PC-9 (cell line): Measurements from ENCODE around the gene SLC10A1. TPM values are rescaled to one million over a fixed set of nuclear protein-coding genes. Genes with fewer than 3 reads are reported as not detected.

Experiments
- BruUV-seq: library from RNA; stranded (reverse); fragments of 400-500 nt; replicated peaks from 2 replicates; lab custom pipeline; 2021; lab: Mats Ljungman, UMichigan
- CTCF ChIA-PET: fragments of 300-600 bp; sonication (Branson Sonifier 250); formaldehyde crosslinking; loops from one replicate; lab custom pipeline; 2022; ENCODE audit warnings: antibody characterized with exemption; lab: Charles Lee
- POLR2A ChIA-PET: fragments of 300-600 bp; sonication (Branson Sonifier 250); formaldehyde crosslinking; loops from one replicate; lab custom pipeline; 2022; ENCODE audit warnings: antibody characterized with exemption; ENCODE audit not compliant: unreplicated experiment; lab: Charles Lee
- DNase-seq, 2 experiments: peaks; one replicate each; pipeline versions ENCODE4 v3.0.0 to v3.0.0-alpha.2; 2015 to 2022; ENCODE audit warnings: mixed read lengths in 1 of 2
- H2AFZ ChIP-seq: fragments of 200-600 bp; sonication (generic); 2 replicates; pipeline ENCODE4 v1.8.1; 2017; ENCODE audit warnings: antibody characterized with exemption
- H3F3A ChIP-seq: fragments of 200-600 bp; sonication (generic); 2 replicates; pipeline ENCODE4 v1.8.1; 2017; ENCODE audit warnings: antibody characterized with exemption, mild to moderate bottlenecking, low read depth; ENCODE audit not compliant: insufficient read depth
- H3K27ac ChIP-seq: fragments of 200-600 bp; sonication (generic); 2 replicates; pipeline ENCODE4 v1.6.1; 2016; ENCODE audit warnings: mixed run types
- H3K27me3 ChIP-seq: fragments of 200-600 bp; sonication (generic); 2 replicates; pipeline ENCODE4 v1.6.1; 2016; ENCODE audit warnings: low read depth, mixed run types; ENCODE audit not compliant: insufficient read depth
- H3K36me3 ChIP-seq: fragments of 200-600 bp; sonication (generic); 2 replicates; pipeline ENCODE4 v1.6.1; 2016; ENCODE audit warnings: low read depth, mixed run types
- H3K4me1 ChIP-seq: fragments of 200-600 bp; sonication (generic); replicated peaks from 2 replicates; pipeline ENCODE4 v1.6.1; 2016; ENCODE audit warnings: mixed run types; ENCODE audit not compliant: insufficient read depth
- H3K4me2 ChIP-seq: fragments of 200-600 bp; sonication (generic); 2 replicates; pipeline ENCODE4 v1.6.1; 2017; ENCODE audit warnings: mixed run types
- H3K4me3 ChIP-seq: fragments of 200-600 bp; sonication (generic); 2 replicates; pipeline ENCODE4 v1.6.1; 2016; ENCODE audit warnings: mixed run types
- H3K79me2 ChIP-seq: fragments of 200-600 bp; sonication (generic); 2 replicates; pipeline ENCODE4 v1.6.1; 2017; ENCODE audit warnings: low read depth, mixed run types
- H3K9me2 ChIP-seq: fragments of 200-600 bp; sonication (generic); 2 replicates; pipeline ENCODE4 v1.8.1; 2017; ENCODE audit warnings: mild to moderate bottlenecking; ENCODE audit not compliant: insufficient read depth
- H3K9me3 ChIP-seq: fragments of 200-600 bp; sonication (generic); 2 replicates; pipeline ENCODE4 v1.8.1; 2016; ENCODE audit warnings: low read depth; ENCODE audit not compliant: insufficient read depth
- H4K20me1 ChIP-seq: fragments of 200-600 bp; sonication (generic); 2 replicates; pipeline ENCODE4 v1.8.1; 2017; ENCODE audit not compliant: insufficient read depth
- EZH2 ChIP-seq: fragments of 200-600 bp; sonication (generic); IDR thresholded peaks from 2 replicates; pipeline ENCODE4 v1.8.0; 2017; ENCODE audit warnings: antibody characterized with exemption, low read depth
- intact Hi-C: fragments of 100-400 bp; cut with micrococcal nuclease; formaldehyde crosslinking; loops from one replicate; pipeline ENCODE4 v1.10.0; 2022; ENCODE audit not compliant: unreplicated experiment
- total RNA-seq: library from RNA; stranded (reverse); gene quantifications from 2 replicates; pipeline ENCODE4 v1.2.3, GENCODE V29; 2021
- TF ChIP-seq, protein P1 (sequence below): fragments of 200-600 bp; sonication (generic); conservative IDR thresholded peaks from 2 replicates; pipeline ENCODE4 v1.6.1; 2017; ENCODE audit warnings: mixed run types, antibody characterized with exemption, mild to moderate bottlenecking, moderate library complexity

SLC10A1 gene
- total RNA-seq, 1 experiment from 2014 or later: not detected

DNA sequence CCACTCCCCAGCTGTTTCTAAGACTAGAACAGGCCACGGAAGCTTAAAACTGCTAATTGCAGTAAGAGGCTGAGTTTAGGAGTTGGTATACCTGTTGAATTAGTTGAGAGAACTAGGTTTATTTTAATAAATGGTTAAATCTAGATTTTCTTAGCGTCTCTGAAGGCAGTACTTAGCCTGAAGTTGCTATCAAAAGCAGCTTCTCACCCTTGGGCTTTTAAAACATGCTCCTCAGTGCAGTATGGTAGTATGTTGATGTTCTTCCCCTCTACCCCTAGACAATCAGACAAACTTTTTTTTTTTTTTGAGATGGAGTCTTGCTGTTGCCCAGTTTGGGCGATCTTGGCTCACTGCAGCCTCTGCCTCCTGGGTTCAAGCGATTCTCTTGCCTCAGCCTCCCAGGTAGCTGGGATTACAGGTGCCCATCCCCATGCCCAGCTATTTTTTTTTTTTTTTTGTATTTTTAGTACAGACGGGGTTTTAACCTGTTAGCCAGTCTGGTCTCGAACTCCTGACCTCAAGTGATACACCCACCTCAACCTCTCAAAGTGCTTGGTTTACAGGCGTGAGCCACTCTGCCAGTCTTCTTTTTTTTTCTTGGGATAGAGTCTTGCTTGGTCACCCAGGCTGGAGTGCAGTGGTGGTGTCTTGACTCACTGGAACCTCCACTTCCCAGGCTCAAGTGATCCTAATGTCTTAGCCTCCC lies 23.3 kb downstream of the SLC10A1 start:
- Histone ChIP-seq H3K36me3 (peaks cover 65% of the 10 kb centered on the region), H4K20me1 (peaks cover 54% of the 10 kb centered on the region), H3K4me1 (peaks cover 9% of the 10 kb centered on the region), H3K79me2 (peaks cover 26% of the 10 kb centered on the region), H3F3A (peaks cover 97% of the 10 kb centered on the region), H3K9me2 (no peaks in the 10 kb centered on the region), H3K27me3 (no peaks in the 10 kb centered on the region), H3K27ac (no peak overlapping the region), H3K9me3 (no peaks in the 10 kb centered on the region), H3K4me3 (no peak overlapping the region), H3K4me2 (no peak overlapping the region), H2AFZ (no peak overlapping the region)
- ChIA-PET CTCF (no interaction called here), POLR2A (interaction anchor here (0.7 kb wide), 1 partner anchor 161 kb away, joined by 3 read pairs; no protein-coding TSS in a partner anchor)
- no peak for TF ChIP-seq EZH2
- TF ChIP-seq, protein P1, sequence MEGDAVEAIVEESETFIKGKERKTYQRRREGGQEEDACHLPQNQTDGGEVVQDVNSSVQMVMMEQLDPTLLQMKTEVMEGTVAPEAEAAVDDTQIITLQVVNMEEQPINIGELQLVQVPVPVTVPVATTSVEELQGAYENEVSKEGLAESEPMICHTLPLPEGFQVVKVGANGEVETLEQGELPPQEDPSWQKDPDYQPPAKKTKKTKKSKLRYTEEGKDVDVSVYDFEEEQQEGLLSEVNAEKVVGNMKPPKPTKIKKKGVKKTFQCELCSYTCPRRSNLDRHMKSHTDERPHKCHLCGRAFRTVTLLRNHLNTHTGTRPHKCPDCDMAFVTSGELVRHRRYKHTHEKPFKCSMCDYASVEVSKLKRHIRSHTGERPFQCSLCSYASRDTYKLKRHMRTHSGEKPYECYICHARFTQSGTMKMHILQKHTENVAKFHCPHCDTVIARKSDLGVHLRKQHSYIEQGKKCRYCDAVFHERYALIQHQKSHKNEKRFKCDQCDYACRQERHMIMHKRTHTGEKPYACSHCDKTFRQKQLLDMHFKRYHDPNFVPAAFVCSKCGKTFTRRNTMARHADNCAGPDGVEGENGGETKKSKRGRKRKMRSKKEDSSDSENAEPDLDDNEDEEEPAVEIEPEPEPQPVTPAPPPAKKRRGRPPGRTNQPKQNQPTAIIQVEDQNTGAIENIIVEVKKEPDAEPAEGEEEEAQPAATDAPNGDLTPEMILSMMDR: no peak
- intact Hi-C loops: no loop called here
- DNase-seq: no peak
- no TSS peak for BruUV-seq

DNA sequence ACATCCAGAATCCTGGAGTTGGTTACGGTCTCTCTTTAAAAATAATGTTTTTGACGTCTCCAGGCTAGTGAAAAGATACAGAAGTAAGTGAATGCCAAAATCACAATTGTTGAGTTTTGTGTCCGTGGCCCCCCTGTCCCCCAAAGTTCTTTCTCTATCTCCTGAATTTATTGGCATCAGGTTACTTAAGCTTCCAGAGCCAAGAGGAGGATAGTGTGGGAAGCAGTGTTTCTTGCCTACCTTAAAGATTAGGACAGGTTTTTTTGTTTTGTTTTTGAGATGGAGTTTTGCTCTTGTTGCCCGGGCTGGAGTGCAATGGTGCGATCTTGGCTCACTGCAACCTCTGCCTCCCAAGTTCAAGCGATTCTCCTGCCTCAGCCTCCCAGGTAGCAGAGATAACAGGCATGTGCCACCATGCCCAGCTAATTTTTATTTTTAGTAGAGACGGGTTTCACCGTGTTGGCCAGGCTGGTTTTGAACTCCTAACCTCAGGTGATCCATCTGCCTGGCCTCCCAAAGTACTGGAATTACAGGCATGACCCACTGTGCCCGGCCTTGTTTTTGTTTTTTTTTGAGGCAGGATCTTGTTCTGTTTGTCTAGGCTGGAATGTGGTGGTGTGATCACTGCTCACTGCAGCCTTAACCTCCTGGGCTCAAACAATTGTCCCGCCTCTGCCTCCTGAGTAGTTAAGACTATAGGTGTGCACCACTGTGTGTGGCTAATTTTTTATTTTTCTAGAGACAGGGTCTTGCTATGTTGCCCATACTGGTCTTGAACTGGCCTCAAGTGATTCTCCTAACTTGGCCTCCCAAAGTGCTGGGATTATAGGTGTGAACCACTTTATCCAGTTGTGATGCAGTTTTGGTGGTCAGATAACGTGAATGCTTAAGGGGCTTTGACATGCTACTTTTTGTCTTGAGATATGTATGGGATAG lies 24.7 kb downstream of the SLC10A1 start:
- CTCF ChIA-PET: interaction anchor here (0.7 kb wide), 1 partner anchor 19 kb away, joined by 3 read pairs; no protein-coding TSS in a partner anchor
- POLR2A ChIA-PET: no interaction called here
- Histone ChIP-seq H3K4me2 (no peak overlapping the region), H3K79me2 (peaks cover 40% of the 10 kb centered on the region), H3K27me3 (no peaks in the 10 kb centered on the region), H4K20me1 (peaks cover 60% of the 10 kb centered on the region), H3K9me3 (no peaks in the 10 kb centered on the region), H3K36me3 (peaks cover 74% of the 10 kb centered on the region), H3F3A (peaks cover 94% of the 10 kb centered on the region), H3K4me1 (peaks cover 15% of the 10 kb centered on the region), H3K27ac (no peak overlapping the region), H3K9me2 (no peaks in the 10 kb centered on the region), H2AFZ (no peak overlapping the region), H3K4me3 (no peak overlapping the region)
- BruUV-seq: no TSS peak
- no peak for TF ChIP-seq EZH2
- TF ChIP-seq, protein P1: no peak
- no peak for DNase-seq
- intact Hi-C loops: no loop called here

DNA sequence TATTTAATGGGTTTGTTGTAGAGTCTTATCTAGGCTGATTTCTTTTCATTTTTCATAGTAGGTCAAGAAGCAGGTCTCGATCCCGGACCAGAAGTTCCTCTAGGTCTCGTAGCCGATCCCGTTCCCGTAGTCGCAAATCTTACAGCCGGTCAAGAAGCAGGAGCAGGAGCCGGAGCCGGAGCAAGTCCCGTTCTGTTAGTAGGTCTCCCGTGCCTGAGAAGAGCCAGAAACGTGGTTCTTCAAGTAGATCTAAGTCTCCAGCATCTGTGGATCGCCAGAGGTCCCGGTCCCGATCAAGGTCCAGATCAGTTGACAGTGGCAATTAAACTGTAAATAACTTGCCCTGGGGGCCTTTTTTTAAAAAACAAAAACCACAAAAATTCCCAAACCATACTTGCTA lies 25.9 kb downstream of the SLC10A1 start:
- no TSS peak for BruUV-seq
- Histone ChIP-seq H3K9me2 (no peaks in the 10 kb centered on the region), H3K79me2 (peaks cover 49% of the 10 kb centered on the region), H3K9me3 (no peaks in the 10 kb centered on the region), H3K4me1 (peaks cover 20% of the 10 kb centered on the region), H3K27ac (no peak overlapping the region), H3K36me3 (peaks cover 74% of the 10 kb centered on the region), H4K20me1 (peaks cover 55% of the 10 kb centered on the region), H3K27me3 (no peaks in the 10 kb centered on the region), H3K4me3 (no peak overlapping the region), H2AFZ (no peak overlapping the region), H3K4me2 (no peak overlapping the region), H3F3A (peaks cover 90% of the 10 kb centered on the region)
- TF ChIP-seq, protein P1: no peak
- no peak for TF ChIP-seq EZH2
- DNase-seq: no peak
- intact Hi-C loops: no loop called here
- CTCF ChIA-PET: no interaction called here
- POLR2A ChIA-PET: interaction anchor here (0.7 kb wide), 1 partner anchor 117 kb away, joined by 4 read pairs; no protein-coding TSS in a partner anchor
